Myocyte (in vitro differentiated cells): ENCODE measurements around the gene TBC1D10B. TPM values are rescaled to one million over a fixed set of nuclear protein-coding genes. Genes with fewer than 3 reads are reported as not detected.
A peak's percentile ranks its signal among the peaks of the same experiment; 100 is the strongest.

Experiments
- DNase-seq: peaks from one replicate; pipeline ENCODE4 v3.0.0-alpha.2; 2012; ENCODE audit warnings: low read depth
- total RNA-seq: library from RNA; depleted of rRNA; stranded (reverse); fragments of >200 nt; gene quantifications from 2 replicates; pipeline ENCODE4 v1.2.3, GENCODE V29; 2014

The TBC1D10B gene
- total RNA-seq, 1 donor from 2014 or later = 40.3 TPM

GRCh38 chr16:30376461-30376902, 6.2 kb upstream of the TBC1D10B start:
- DNase-seq = peak; percentile 55

GRCh38 chr16:30375864-30376263, 5.6 kb upstream of the TBC1D10B start:
- DNase-seq = peak; percentile 75

GRCh38 chr16:30374538-30374937, 4.2 kb upstream of the TBC1D10B start, which contains the start of gene MYL11:
Gene MYL11, plus strand, starts transcription at chr16:30374802. Its CDS starts 56 bp downstream, at chr16:30374858.
- DNase-seq = peak; percentile 97

GRCh38 chr16:30372725-30373124, 2.4 kb upstream of the TBC1D10B start:
- peak; percentile 61 for DNase-seq

GRCh38 chr16:30372038-30372712, 1.9 kb upstream of the TBC1D10B start:
- DNase-seq = peak; percentile 98

GRCh38 chr16:30371248-30371816, 1.0 kb upstream of the TBC1D10B start:
- DNase-seq = no peak

- no peak for DNase-seq
These were observed 297 bp downstream of the TBC1D10B start for GRCh38 chr16:30369938-30370455.

- DNase-seq = peak; percentile 20
These were observed 980 bp downstream of the TBC1D10B start for GRCh38 chr16:30369091-30369937.

GRCh38 chr16:30368792-30369090, 1.6 kb downstream of the TBC1D10B start:
- no peak for DNase-seq

- peak; percentile 11 for DNase-seq
These were observed 2.0 kb downstream of the TBC1D10B start for GRCh38 chr16:30368122-30368791.

GRCh38 chr16:30367349-30368009, 2.8 kb downstream of the TBC1D10B start:
- DNase-seq = no peak

- no peak for DNase-seq
These were observed 3.8 kb downstream of the TBC1D10B start for GRCh38 chr16:30366511-30366910.

GRCh38 chr16:30365200-30365599, 5.1 kb downstream of the TBC1D10B start:
- DNase-seq = no peak

GRCh38 chr16:30361180-30361579, 9.1 kb downstream of the TBC1D10B start:
- DNase-seq = no peak

- no peak for DNase-seq
These were observed 10.5 kb downstream of the TBC1D10B start for GRCh38 chr16:30359871-30360170.

- no peak for DNase-seq
These were observed 11.1 kb downstream of the TBC1D10B start for GRCh38 chr16:30358990-30359870.

GRCh38 chr16:30358577-30358936, 11.7 kb downstream of the TBC1D10B start:
- no peak for DNase-seq

- no peak for DNase-seq
These were observed 12.3 kb downstream of the TBC1D10B start for GRCh38 chr16:30357715-30358576.

GRCh38 chr16:30357085-30357714, 13.1 kb downstream of the TBC1D10B start:
- DNase-seq = no peak
